AG04449 (cell line): Measurements from ENCODE around the gene VSIG8.
A peak's percentile ranks its signal among the peaks of the same experiment; 100 is the strongest.

ENCODE experiments used
- CTCF ChIA-PET: fragments of 350-600 bp; formaldehyde crosslinking; extraction: SDS; loops from one replicate; lab custom pipeline; 2021; ENCODE audit warnings: antibody characterized with exemption; lab: Yijun Ruan, JAX
- POLR2A ChIA-PET: fragments of 400-600, 350-600 bp; formaldehyde crosslinking; extraction: SDS; loops from one replicate; lab custom pipeline; 2020; ENCODE audit warnings: antibody characterized with exemption, inconsistent platforms; lab: Yijun Ruan, JAX
- DNase-seq: peaks from one replicate; pipeline ENCODE4 v3.0.0-alpha.2; 2010; ENCODE audit warnings: low read depth, low spot score
- H3K4me3 ChIP-seq: 2 replicates; pipeline ENCODE4 v1.5.1; 2011; ENCODE audit warnings: low read depth, mild to moderate bottlenecking, control low read depth, low read length
- CTCF ChIP-seq: IDR thresholded peaks from one replicate; pipeline ENCODE4 v1.5.1; 2011; ENCODE audit warnings: mild to moderate bottlenecking, moderate library complexity, low read length, control low read depth, inconsistent platforms; ENCODE audit not compliant: insufficient read depth; ENCODE audit errors: missing control alignments

VSIG8 gene

GRCh38 chr1:159829822-159830465 is 32.5 kb downstream of the VSIG8 start:
- ChIA-PET CTCF (interaction anchor here (0.8 to 20.4 kb wide), 7 partner anchors 9 to 61 kb away, joined by 3 to 207 read pairs (median 10); partner anchors contain the start of genes DUSP23 and FCRL6), POLR2A (no interaction called here)
- DNase-seq: no peak
- TF ChIP-seq CTCF: no peak
- no peak overlapping the region for H3K4me3 ChIP-seq

- DNase-seq: no peak
- ChIA-PET POLR2A (no interaction called here), CTCF (interaction anchor here (1.5 to 20.4 kb wide), 6 partner anchors 8 to 61 kb away, joined by 5 to 207 read pairs (median 32); partner anchors contain the start of genes DUSP23 and FCRL6)
- no peak overlapping the region for H3K4me3 ChIP-seq
- peak; percentile 19 for TF ChIP-seq CTCF
Measured at GRCh38 chr1:159829273-159829634, 33.2 kb downstream of the VSIG8 start.

GRCh38 chr1:159828581-159829272 is 33.7 kb downstream of the VSIG8 start:
- no peak for DNase-seq
- no peak for TF ChIP-seq CTCF
- no peak overlapping the region for H3K4me3 ChIP-seq
- CTCF ChIA-PET: interaction anchor here (1.3 to 20.4 kb wide), 5 partner anchors 8 to 62 kb away, joined by 4 to 207 read pairs (median 54); partner anchors contain the start of genes DUSP23 and FCRL6
- POLR2A ChIA-PET: no interaction called here

- POLR2A ChIA-PET: no interaction called here
- no peak for TF ChIP-seq CTCF
- DNase-seq: no peak
- H3K4me3 ChIP-seq: no peak overlapping the region
- CTCF ChIA-PET: interaction anchor here (1.3 to 20.4 kb wide), 4 partner anchors 7 to 63 kb away, joined by 4 to 207 read pairs (median 98); partner anchors contain the start of gene FCRL6
Measured at GRCh38 chr1:159828176-159828575, 34.3 kb downstream of the VSIG8 start.

- POLR2A ChIA-PET: no interaction called here
- H3K4me3 ChIP-seq: no peak overlapping the region
- TF ChIP-seq CTCF: no peak
- DNase-seq: no peak
- CTCF ChIA-PET: interaction anchor here (1.3 to 20.4 kb wide), 5 partner anchors 24 to 180 kb away, joined by 3 to 207 read pairs (median 7); partner anchors contain the start of gene FCRL6
Measured at GRCh38 chr1:159827549-159827948, 34.9 kb downstream of the VSIG8 start.

- H3K4me3 ChIP-seq: no peak overlapping the region
- ChIA-PET CTCF (interaction anchor here (1.6 to 20.4 kb wide), 4 partner anchors 24 to 180 kb away, joined by 3 to 207 read pairs (median 75); partner anchors contain the start of gene FCRL6), POLR2A (no interaction called here)
- DNase-seq: no peak
- TF ChIP-seq CTCF: no peak
Measured at GRCh38 chr1:159827102-159827490, 35.4 kb downstream of the VSIG8 start.
